ENCODE data around the gene GOLGA7B.
A peak's percentile ranks its signal among the peaks of the same experiment; 100 is the strongest.

GOLGA7B gene

GRCh38 chr10:97895084-97895483, 45.4 kb downstream of the GOLGA7B start:
- no peak overlapping the region for H4K8ac ChIP-seq (ENCODE audit: low read depth, low read length)
- H3K4me2 ChIP-seq (ENCODE audit: insufficient read depth, low read length, poor library complexity, severe bottlenecking): no peak overlapping the region
- no peaks in the 10 kb centered on the region for H3K36me3 ChIP-seq (replicated peaks in 1 of 2; ENCODE audit: control insufficient read depth in 2 of 2, insufficient read depth in 2 of 2, low read length in 2 of 2)
- peaks cover 0 to 3% of the 10 kb centered on the region in 2 donors for H3K9me3 ChIP-seq (replicated peaks in 1 of 2; ENCODE audit: control insufficient read depth in 2 of 2, insufficient read depth in 1 of 2, low read depth in 1 of 2, low read length in 2 of 2)
- H2BK12ac ChIP-seq (ENCODE audit: low read length): peak overlapping the region; percentile 16
- H4K91ac ChIP-seq (ENCODE audit: low read depth, low read length, poor library complexity): no peak overlapping the region
- peak overlapping the region; percentile 52 for H2BK15ac ChIP-seq (ENCODE audit: low read length)
- H3K14ac ChIP-seq (ENCODE audit: low read length): peak overlapping the region; percentile 60
- H3K23ac ChIP-seq (ENCODE audit: low read depth, low read length, poor library complexity): peak overlapping the region; percentile 83
- H3K9ac ChIP-seq (ENCODE audit: low read depth, low read length, poor library complexity): no peak overlapping the region
- peak overlapping the region; percentile 86 for H3K18ac ChIP-seq (ENCODE audit: low read length)
- no peak overlapping the region for H2AFZ ChIP-seq (ENCODE audit: low read length)
- WGBS, 2 donors (ENCODE audit: extremely low coverage in 2 of 2, insufficient read length in 2 of 2, insufficient replicate concordance in 1 of 2): no CpG with 5 or more reads among the region's 13 CpGs
- peak overlapping the region; percentile 58 for H2AK5ac ChIP-seq (ENCODE audit: low read depth, low read length)
- no peak overlapping the region for H3K27ac ChIP-seq (replicated peaks; ENCODE audit: low read length)
- no peak overlapping the region for H2BK120ac ChIP-seq (ENCODE audit: low read depth, low read length)
- H3K4me3 ChIP-seq (ENCODE audit: low read length in 2 of 2): no peak overlapping the region
- H2BK5ac ChIP-seq (ENCODE audit: low read length): peak overlapping the region; percentile 80
- H3K79me1 ChIP-seq (ENCODE audit: low read depth, low read length): no peaks in the 10 kb centered on the region
- H3K27me3 ChIP-seq (ENCODE audit: control insufficient read depth in 3 of 3, insufficient read depth in 3 of 3, low read depth in 1 of 3, low read length in 3 of 3): peaks cover 0 to 33% (median 0%) of the 10 kb centered on the region in 3 experiments
- DNase-seq (ENCODE audit: low spot score): no peak
- H3K4ac ChIP-seq (ENCODE audit: low read length): no peak overlapping the region
- peaks cover 0 to 9% of the 10 kb centered on the region in 2 donors for H3K4me1 ChIP-seq (ENCODE audit: control insufficient read depth in 2 of 2, insufficient read depth in 1 of 2, low read depth in 1 of 2, low read length in 2 of 2)

GRCh38 chr10:97895915-97896314, 46.3 kb downstream of the GOLGA7B start:
- Histone ChIP-seq H4K91ac (ENCODE audit: low read depth, low read length, poor library complexity) (no peak overlapping the region), H2AK5ac (ENCODE audit: low read depth, low read length) (peak overlapping the region; percentile 58), H3K4me1 (ENCODE audit: control insufficient read depth in 2 of 2, insufficient read depth in 1 of 2, low read depth in 1 of 2, low read length in 2 of 2) (peaks cover 0 to 9% of the 10 kb centered on the region in 2 donors), H3K4ac (ENCODE audit: low read length) (no peak overlapping the region), H3K27me3 (ENCODE audit: control insufficient read depth in 3 of 3, insufficient read depth in 3 of 3, low read depth in 1 of 3, low read length in 3 of 3) (peaks cover 0 to 33% (median 0%) of the 10 kb centered on the region in 3 experiments), H3K9ac (ENCODE audit: low read depth, low read length, poor library complexity) (no peak overlapping the region), H4K8ac (ENCODE audit: low read depth, low read length) (no peak overlapping the region), H3K18ac (ENCODE audit: low read length) (peak overlapping the region; percentile 74), H2BK12ac (ENCODE audit: low read length) (peak overlapping the region; percentile 51), H3K79me1 (ENCODE audit: low read depth, low read length) (no peaks in the 10 kb centered on the region), H3K36me3 (replicated peaks in 1 of 2; ENCODE audit: control insufficient read depth in 2 of 2, insufficient read depth in 2 of 2, low read length in 2 of 2) (no peaks in the 10 kb centered on the region), H2AFZ (ENCODE audit: low read length) (no peak overlapping the region), H2BK5ac (ENCODE audit: low read length) (no peak overlapping the region), H3K4me3 (ENCODE audit: low read length in 2 of 2) (no peak overlapping the region), H3K9me3 (replicated peaks in 1 of 2; ENCODE audit: control insufficient read depth in 2 of 2, insufficient read depth in 1 of 2, low read depth in 1 of 2, low read length in 2 of 2) (peaks cover 0 to 3% of the 10 kb centered on the region in 2 donors), H2BK15ac (ENCODE audit: low read length) (no peak overlapping the region), H3K23ac (ENCODE audit: low read depth, low read length, poor library complexity) (no peak overlapping the region), H3K27ac (replicated peaks; ENCODE audit: low read length) (no peak overlapping the region), H3K14ac (ENCODE audit: low read length) (no peak overlapping the region), H2BK120ac (ENCODE audit: low read depth, low read length) (no peak overlapping the region), H3K4me2 (ENCODE audit: insufficient read depth, low read length, poor library complexity, severe bottlenecking) (no peak overlapping the region)
- no CpG with 5 or more reads among the region's 9 CpGs for WGBS, 2 donors (ENCODE audit: extremely low coverage in 2 of 2, insufficient read length in 2 of 2, insufficient replicate concordance in 1 of 2)
- DNase-seq (ENCODE audit: low spot score): no peak

GRCh38 chr10:97896756-97897358, 47.2 kb downstream of the GOLGA7B start:
- Histone ChIP-seq H2BK15ac (ENCODE audit: low read length) (peak overlapping the region; percentile 49), H3K4me1 (ENCODE audit: control insufficient read depth in 2 of 2, insufficient read depth in 1 of 2, low read depth in 1 of 2, low read length in 2 of 2) (peaks cover 0 to 6% of the 10 kb centered on the region in 2 donors), H3K4me2 (ENCODE audit: insufficient read depth, low read length, poor library complexity, severe bottlenecking) (no peak overlapping the region), H3K27ac (replicated peaks; ENCODE audit: low read length) (no peak overlapping the region), H3K4ac (ENCODE audit: low read length) (no peak overlapping the region), H3K9me3 (replicated peaks in 1 of 2; ENCODE audit: control insufficient read depth in 2 of 2, insufficient read depth in 1 of 2, low read depth in 1 of 2, low read length in 2 of 2) (no peaks in the 10 kb centered on the region), H3K18ac (ENCODE audit: low read length) (peak overlapping the region; percentile 38), H2AK5ac (ENCODE audit: low read depth, low read length) (peak overlapping the region; percentile 37), H3K9ac (ENCODE audit: low read depth, low read length, poor library complexity) (no peak overlapping the region), H3K14ac (ENCODE audit: low read length) (peak overlapping the region; percentile 71), H2AFZ (ENCODE audit: low read length) (no peak overlapping the region), H3K27me3 (ENCODE audit: control insufficient read depth in 3 of 3, insufficient read depth in 3 of 3, low read depth in 1 of 3, low read length in 3 of 3) (peaks cover 0 to 38% (median 0%) of the 10 kb centered on the region in 3 experiments), H4K8ac (ENCODE audit: low read depth, low read length) (no peak overlapping the region), H3K4me3 (ENCODE audit: low read length in 2 of 2) (no peak overlapping the region), H2BK120ac (ENCODE audit: low read depth, low read length) (no peak overlapping the region), H3K79me1 (ENCODE audit: low read depth, low read length) (no peaks in the 10 kb centered on the region), H2BK5ac (ENCODE audit: low read length) (no peak overlapping the region), H3K36me3 (replicated peaks in 1 of 2; ENCODE audit: control insufficient read depth in 2 of 2, insufficient read depth in 2 of 2, low read length in 2 of 2) (no peaks in the 10 kb centered on the region), H3K23ac (ENCODE audit: low read depth, low read length, poor library complexity) (no peak overlapping the region), H4K91ac (ENCODE audit: low read depth, low read length, poor library complexity) (no peak overlapping the region), H2BK12ac (ENCODE audit: low read length) (no peak overlapping the region)
- no peak for DNase-seq (ENCODE audit: low spot score)
- WGBS, 2 donors (ENCODE audit: extremely low coverage in 2 of 2, insufficient read length in 2 of 2, insufficient replicate concordance in 1 of 2): no CpG with 5 or more reads among the region's 13 CpGs

GRCh38 chr10:97898429-97898828, 48.8 kb downstream of the GOLGA7B start:
- H4K8ac ChIP-seq (ENCODE audit: low read depth, low read length): no peak overlapping the region
- H3K4me1 ChIP-seq (ENCODE audit: control insufficient read depth in 2 of 2, insufficient read depth in 1 of 2, low read depth in 1 of 2, low read length in 2 of 2): peaks cover 0 to 7% of the 10 kb centered on the region in 2 donors
- H3K27me3 ChIP-seq (ENCODE audit: control insufficient read depth in 3 of 3, insufficient read depth in 3 of 3, low read depth in 1 of 3, low read length in 3 of 3): peaks cover 0 to 48% (median 0%) of the 10 kb centered on the region in 3 experiments
- no peaks in the 10 kb centered on the region for H3K9me3 ChIP-seq (replicated peaks in 1 of 2; ENCODE audit: control insufficient read depth in 2 of 2, insufficient read depth in 1 of 2, low read depth in 1 of 2, low read length in 2 of 2)
- H2BK5ac ChIP-seq (ENCODE audit: low read length): no peak overlapping the region
- H2BK120ac ChIP-seq (ENCODE audit: low read depth, low read length): no peak overlapping the region
- no peak overlapping the region for H2AK5ac ChIP-seq (ENCODE audit: low read depth, low read length)
- no peak overlapping the region for H3K9ac ChIP-seq (ENCODE audit: low read depth, low read length, poor library complexity)
- no peak overlapping the region for H3K4me2 ChIP-seq (ENCODE audit: insufficient read depth, low read length, poor library complexity, severe bottlenecking)
- no peak for DNase-seq (ENCODE audit: low spot score)
- H3K36me3 ChIP-seq (replicated peaks in 1 of 2; ENCODE audit: control insufficient read depth in 2 of 2, insufficient read depth in 2 of 2, low read length in 2 of 2): no peaks in the 10 kb centered on the region
- no peak overlapping the region for H3K27ac ChIP-seq (replicated peaks; ENCODE audit: low read length)
- no peak overlapping the region for H2AFZ ChIP-seq (ENCODE audit: low read length)
- H3K18ac ChIP-seq (ENCODE audit: low read length): no peak overlapping the region
- H3K4me3 ChIP-seq (ENCODE audit: low read length in 2 of 2): no peak overlapping the region
- H2BK12ac ChIP-seq (ENCODE audit: low read length): no peak overlapping the region
- no peaks in the 10 kb centered on the region for H3K79me1 ChIP-seq (ENCODE audit: low read depth, low read length)
- no CpG with 5 or more reads among the region's 4 CpGs for WGBS, 2 donors (ENCODE audit: extremely low coverage in 2 of 2, insufficient read length in 2 of 2, insufficient replicate concordance in 1 of 2)
- H2BK15ac ChIP-seq (ENCODE audit: low read length): no peak overlapping the region
- no peak overlapping the region for H3K23ac ChIP-seq (ENCODE audit: low read depth, low read length, poor library complexity)
- no peak overlapping the region for H3K4ac ChIP-seq (ENCODE audit: low read length)
- H3K14ac ChIP-seq (ENCODE audit: low read length): no peak overlapping the region
- no peak overlapping the region for H4K91ac ChIP-seq (ENCODE audit: low read depth, low read length, poor library complexity)

Measured in neuronal stem cell (in vitro differentiated cells).